ENCODE data around the gene FXR1.
A peak's percentile ranks its signal among the peaks of the same experiment; 100 is the strongest.
"Not testable (repeated sequence)": the region's sequence is repeated elsewhere in the genome, so short reads cannot be mapped to it uniquely, and the experiment has no call there.

Gene FXR1

DNA sequence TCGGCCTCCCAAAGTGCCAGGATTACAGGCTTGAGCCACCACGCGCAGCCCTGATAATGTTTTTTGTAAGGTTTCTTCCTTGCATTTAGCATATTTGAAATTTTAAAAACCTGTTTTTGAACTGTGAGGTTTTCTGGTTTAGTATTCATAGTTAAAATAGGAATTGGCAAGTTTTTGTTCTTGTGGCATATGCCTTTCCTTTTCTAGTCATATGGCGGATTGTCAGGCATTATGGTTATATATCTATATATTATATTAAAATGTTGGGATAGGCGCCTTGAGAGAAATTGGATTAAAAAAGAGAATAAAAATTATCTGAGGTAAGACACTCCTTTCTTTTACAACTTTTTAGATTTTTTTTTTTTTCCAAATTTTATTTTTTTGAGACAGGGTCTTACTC is 28.4 kb downstream of the FXR1 start:
- no peak for DNase-seq

DNA sequence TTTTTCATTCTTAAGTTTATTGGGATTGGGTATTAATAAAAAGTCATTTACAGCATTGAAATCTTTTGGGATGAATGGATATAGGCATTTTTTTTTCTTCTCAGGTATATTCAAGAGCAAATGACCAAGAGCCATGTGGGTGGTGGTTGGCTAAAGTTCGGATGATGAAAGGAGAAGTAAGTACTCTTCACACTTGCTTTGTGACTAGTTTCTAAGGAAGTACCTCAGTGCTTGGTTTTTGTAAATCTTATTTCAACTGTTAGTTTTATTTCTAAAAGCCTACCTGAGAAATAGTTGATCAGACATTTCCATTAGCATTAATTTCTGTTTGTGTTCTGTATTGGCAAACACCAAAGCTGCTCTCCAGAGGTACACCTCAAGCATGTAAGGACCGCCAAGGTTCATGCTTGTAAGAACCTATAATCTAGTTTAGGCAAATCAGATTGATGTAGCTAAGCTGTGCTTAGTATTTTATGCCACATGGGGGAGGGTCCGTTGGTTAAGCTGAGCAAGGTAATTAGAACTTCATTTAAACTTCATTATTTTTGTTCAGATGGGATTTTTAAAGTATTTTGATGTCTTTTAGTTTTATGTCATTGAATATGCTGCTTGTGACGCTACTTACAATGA is 35.4 kb downstream of the FXR1 start:
- DNase-seq = no peak

DNA sequence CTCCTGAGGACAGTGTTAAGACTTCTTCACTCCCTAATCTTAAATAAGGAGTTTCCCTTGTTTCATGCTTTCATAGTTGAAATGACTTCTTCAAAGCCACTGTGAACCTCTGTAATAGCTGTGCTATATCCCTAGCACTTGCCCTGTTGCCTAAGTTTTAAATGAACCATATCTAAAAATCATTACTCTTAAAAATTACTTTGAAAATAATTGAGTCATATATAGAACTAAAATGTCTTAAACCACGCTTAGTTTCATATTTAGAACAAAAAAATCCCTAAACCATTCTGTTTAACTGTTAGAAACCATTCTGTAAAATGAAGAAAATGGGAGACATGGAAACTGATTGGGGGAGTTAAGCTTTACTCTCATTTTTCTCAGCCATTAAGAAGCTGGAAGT is 47.2 kb downstream of the FXR1 start:
- DNase-seq = no peak

DNA sequence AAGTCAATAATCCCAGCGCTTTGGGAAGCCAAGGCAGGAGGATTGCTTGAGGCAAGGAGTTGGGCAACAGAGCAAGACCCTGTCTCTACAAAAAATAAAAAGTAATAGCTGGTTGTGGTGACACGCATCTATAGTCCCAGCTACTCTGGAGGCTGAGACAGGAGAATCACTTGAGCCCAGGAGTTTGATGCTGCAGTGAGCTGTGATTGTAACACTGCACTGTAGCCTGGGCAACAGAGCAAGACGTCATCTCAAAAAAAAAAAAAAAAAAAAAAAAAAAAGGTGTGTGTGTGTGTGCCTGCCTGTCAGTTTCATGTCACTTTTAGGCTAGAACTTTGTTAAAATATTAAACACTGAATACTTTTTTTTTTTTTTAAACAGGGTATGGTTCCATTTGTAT is 48.6 kb downstream of the FXR1 start:
- DNase-seq = no peak

DNA sequence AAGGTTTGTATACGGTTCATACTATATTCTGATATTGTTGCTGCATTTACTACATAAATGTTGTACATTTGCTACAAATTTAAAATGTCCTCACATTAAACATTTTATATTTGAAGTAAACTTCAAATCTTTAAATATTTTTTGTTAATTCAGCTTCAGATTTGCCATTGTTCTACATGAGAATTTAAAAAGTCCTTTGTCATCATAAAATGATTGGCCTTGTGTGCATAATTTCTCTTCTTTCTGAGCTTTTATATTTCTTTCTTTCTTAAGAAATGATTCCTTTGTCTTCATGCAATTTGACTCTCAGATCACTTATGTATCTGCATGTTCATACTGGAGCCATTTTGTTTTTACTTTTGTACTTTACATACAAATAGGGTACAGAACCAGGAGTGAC is 49.1 kb downstream of the FXR1 start:
- DNase-seq = no peak

DNA sequence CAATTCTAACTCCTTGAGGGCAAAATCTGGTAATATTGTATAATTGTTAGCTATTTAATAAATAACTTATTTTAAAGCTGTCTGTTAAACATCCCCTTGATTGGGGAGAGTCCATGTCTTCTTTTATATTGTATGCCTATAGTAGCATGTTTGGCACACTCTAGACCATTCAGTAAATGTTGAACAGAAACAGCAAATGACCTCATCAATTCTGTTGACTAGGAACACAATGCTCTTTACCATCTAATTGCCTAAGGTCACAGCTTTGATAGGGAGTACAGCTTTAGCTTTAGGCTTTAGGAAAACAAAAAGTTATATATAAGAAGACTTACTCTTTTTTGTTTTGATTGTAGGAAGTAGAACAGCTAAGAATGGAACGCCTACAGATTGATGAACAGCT is 50.1 kb downstream of the FXR1 start:
- no peak for DNase-seq

DNA sequence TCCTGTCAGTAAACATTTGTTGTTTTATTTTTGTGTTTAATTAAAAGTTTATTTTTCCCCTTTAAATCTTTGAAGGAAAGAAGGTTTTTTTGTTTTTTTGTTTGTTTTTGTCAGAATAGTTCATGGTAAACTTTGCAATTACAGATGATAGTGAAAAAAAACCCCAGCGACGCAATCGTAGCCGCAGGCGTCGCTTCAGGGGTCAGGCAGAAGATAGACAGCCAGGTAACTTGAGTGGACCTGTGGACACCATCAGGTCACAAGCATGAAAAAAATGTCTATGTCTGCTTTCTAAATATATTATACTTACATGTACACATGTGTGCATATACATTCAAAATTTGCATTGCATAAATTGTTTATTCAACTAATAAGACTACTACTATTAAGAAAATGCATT is 58.5 kb downstream of the FXR1 start:
- DNase-seq = no peak

DNA sequence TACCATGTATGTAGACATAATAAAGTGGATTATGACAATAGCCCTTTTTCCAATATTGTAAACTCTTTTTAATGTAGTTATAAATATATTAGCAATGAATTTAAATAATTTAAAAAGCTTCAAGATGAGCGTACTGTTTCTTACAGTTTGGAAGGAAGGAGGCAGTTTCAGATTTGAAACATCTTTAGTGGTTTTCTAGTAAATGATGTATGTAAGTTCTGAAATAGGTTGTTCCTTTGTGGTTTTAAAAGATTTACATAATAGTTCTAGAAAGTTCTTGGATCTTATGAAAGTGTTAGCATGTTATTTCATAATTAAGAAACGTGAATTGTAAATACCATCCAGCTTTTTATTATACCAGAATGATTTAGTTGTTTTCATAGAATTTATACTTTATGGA is 61.1 kb downstream of the FXR1 start:
- DNase-seq = no peak

DNA sequence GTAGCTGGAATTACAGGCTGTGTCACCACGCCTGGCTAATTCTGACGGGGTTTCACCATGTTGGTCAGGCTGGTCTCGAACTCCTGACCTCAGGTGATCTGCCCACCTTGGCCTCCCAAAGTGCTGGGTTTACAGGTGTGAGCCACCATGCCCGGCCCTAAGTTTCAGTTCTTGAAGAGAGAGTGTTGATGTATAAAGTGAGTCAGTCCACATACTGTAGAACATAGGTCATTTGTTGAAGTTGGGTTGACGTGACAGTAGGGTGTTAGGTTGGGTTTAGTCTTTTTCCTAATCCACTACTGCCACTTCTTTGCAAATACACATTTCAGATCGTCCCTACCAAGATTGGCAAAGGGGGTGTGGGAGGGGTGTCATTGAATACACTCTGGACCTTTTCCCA is 61.8 kb downstream of the FXR1 start:
- no peak for DNase-seq

DNA sequence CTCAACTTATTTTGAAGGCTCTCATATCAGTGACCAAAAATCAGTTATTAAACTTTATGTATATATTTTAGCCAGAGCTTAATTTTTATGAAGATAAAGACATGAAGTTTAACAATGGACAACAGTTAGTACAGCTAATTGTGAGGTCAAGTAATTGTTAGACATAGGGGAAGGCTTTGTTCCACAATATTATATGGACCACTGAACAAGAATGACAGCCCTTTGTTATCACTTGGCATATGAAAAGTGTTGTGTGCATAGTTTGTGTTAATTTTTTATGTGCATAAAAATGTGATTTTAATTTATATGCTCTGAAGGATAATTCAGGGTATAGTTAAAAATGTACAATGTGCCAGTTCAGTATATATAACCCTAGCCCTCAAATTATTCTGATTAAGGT is 65.0 kb downstream of the FXR1 start:
- DNase-seq = no peak

DNA sequence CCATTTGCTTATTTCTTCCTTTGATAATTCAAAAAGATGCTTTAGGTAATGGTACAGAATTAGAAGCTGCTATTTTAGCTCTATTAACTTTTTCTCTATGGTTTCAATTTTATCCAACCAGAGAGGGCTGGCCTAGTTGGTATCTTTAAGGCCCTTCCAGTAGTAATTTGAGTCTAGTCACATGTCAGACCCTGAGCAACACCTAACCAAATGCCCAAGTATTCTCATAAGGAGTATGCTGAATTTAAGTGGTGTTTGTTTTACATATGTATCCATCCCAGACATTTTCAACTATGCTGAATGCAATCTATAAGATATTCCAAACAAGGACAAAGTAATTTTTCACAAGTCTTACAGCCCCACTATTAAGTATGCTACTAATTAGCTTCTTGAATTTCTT is 67.5 kb downstream of the FXR1 start:
- no peak for DNase-seq

DNA sequence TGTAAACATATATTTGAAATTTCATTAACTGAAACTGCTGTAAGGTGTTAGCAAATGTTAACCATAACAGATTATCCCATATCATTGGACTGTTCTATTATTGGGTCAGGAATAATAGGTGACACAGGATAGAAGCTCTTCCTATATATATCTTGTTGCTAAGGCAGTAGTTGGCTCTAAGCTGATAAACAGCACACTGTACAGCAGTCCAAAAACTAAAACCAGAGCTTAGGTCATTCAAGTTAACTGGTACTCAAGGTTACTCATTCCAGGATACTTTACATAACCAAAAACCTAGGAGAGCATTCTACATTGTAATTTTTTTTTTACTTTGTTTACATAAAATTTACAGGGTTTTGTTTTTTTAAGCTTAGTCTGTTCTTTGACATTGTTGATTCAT is 68.1 kb downstream of the FXR1 start:
- DNase-seq = no peak

DNA sequence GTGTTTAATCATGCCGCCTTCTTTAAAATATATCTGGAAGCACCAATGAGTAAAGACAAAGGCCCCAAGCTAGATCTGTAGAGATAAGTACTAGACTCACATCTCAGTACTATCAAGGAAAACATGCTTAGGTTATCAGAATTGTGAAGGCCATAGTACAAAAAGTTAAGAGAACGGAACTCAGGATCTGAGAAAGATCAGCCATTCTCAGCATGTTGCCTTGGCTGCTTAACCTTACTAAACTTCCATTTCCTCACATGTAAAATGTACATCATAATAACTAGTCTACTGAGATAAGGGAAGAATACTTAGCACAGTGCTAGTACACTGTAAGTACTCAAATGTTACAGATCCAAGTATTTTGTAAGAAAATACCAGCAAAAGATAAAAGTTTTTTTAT is 69.4 kb downstream of the FXR1 start:
- no peak for DNase-seq

DNA sequence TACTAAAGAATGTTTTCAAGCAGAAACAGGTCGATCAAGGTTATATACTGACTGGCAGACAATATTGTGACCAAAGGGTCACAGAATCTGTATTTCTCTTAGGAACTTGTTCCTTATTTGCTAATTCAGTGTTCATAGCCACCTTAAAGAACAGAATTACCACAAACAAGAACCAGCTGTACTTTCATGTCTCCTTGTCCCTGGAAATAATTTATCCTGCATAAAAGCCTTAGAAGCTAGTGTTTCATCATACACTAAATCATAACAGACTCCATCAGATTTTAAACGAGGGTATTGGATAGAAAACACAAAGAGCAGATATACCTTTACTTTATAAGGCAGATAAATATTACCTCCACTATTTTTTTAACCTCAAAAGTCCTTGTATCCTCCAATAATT is 70.7 kb downstream of the FXR1 start:
- DNase-seq = no peak

DNA sequence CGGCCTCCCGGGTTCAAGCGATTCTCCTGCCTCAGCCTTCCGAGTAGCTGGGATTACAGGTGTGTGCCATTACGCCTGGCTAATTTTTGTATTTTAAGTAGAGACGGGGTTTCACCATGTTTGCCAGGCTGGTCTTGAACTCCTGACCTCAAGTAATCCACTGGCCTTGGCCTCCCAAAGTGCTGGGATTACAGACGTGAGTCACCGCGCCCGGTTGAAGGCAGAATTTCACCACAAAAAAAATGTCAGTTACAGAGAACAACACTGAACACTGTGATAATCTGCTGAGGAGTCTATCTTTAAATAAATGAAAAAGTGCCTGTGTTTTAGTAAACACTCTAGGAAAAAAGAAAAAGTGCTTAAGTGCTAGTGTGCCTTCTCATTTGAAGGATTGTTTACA is 73.9 kb downstream of the FXR1 start:
- DNase-seq = not testable (repeated sequence)

DNA sequence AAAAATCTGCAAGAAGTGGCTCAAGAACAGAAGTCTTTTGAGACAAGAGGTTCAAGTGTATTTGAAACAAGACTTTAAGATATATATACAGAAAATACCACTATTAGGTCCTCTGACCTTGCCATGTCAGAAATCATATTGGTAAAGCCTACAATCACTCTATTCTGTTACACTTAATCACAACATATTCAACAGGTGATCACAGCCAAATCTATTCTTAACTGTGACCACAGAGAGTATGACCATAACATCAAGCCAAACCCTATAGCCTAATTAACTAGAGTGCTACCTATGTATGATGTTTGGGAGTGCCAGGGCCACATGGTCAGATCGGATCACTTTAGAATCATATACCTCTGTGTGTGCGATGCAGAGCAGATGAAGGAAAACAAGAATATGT is 74.9 kb downstream of the FXR1 start:
- DNase-seq = no peak

DNA sequence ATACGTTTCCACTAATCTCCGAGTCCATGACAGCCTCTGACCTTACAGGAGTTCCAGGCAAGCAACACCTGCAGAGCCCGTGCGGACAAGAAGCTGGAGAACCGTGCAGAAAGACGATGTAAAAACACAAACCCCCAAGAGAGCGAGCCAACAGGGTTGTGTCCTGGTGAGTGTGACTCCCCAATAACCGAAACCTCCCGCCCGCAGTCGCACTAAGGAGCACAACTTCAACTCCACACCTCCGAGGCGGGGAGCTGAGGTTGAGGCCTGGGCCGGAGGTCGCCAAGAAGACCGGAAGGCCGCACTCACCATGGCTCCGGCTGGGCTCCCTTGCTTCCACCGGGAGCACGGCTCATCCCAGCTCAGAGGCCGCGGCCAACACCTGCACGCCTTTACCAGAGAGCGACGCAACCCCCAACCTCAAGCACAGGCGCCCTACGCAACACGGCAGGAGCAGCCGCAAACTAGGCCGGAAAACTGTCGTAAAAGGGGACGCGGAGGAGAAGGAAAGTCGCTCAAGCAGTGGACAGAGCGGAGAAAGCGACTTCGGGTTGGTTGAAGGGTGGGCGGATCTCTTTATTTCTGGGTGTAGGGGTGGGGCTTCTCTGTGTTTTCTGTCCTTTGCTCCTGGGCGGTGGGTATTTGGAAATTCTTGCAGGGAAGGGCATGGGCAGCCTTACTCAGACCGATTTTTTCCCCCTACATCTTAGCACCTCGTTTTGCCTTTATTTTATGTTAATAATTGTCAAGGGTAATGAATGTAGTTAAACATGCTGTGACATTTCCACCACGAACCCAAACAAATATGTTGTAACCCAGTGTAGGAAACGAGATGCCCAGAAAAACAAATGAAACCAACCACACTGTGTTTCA is 77.1 kb downstream of the FXR1 start, which contains the start of gene DNAJC19:
DNAJC19 (minus strand) TSS at position 446 of the 873 bp plus-strand sequence; CDS start at position 312, 134 bp downstream.
- peak; percentile 94 for DNase-seq

DNA sequence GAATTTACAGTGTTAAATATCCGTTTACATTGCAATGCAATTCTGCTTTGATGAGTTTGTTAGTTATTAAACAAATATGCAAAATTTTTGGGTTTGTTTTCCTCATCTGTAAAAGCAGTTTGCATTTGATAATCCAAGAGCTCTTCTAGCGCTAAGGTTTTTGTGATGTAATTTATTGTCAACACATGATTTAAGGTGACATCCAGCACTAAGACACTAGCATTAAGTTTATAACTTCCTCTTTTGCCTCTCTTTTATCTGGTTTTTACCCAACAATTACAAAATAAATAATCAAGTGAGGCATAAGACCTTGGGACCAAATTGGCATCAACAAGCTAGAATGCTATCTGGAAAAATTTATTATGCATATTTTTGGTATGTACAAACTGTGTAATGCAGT is 78.0 kb downstream of the FXR1 start:
- no peak for DNase-seq

DNA sequence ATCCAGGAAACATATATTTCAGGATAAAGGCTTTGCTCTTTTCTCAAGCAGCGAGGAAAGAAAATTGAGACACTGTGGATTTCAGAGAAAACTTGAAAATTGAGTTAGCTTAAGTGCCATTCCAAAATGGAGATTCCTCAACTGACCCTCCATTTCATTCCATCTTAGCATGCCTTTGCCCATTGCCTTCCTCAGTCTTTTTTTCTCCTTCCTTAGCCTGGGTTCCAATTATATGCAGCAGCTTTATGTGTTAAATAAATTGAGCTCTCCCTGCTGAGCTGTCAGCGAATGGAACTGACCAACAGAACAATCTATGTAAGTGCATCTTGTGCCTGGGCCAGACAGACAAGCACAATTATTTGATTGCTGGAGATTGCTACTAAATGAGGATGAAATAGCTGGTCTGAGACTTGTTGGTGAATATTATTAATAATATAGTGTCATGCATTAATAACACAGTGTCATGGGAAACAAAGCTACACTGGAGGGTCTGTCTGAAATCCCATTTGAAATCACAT is 84.0 kb downstream of the FXR1 start:
- no peak for DNase-seq

DNA sequence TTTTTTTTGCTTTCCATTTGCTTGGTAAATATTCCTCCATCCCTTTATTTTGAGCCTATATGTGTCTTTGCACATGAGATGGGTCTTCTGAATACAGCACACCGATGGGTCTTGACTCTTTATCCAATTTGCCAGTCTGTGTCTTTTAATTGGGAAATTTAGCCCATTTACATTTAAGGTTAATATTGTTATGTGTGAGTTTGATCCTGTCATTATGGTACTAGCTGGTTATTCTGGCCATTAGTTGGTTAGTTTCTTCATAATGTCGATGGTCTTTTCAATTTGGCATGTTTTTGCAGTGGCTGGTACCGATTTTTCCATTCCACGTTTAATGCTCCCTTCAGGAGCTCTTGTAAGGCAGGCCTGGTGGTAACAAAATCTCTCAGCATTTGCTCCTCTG is 89.9 kb downstream of the FXR1 start:
- not testable (repeated sequence) for DNase-seq

DNA sequence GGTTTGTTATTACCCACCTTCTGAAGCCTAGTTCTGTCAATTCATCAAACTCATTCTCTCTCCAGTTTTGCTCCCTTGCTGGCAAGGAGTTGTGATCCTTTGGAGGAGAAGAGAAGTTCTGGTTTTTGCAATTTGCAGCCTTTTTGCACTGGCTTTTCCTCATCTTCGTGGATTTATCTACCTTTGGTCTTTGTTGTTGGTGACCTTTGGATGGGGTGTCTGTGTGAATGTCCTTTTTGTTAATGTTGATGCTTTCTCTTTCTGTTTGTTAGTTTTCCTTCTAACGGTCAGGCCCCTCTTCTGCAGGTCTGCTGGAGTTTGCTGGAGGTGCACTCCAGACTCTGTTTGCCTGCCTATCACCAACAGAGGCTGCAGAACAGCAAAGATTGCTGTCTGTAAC is 91.0 kb downstream of the FXR1 start:
- DNase-seq = not testable (repeated sequence)

DNA sequence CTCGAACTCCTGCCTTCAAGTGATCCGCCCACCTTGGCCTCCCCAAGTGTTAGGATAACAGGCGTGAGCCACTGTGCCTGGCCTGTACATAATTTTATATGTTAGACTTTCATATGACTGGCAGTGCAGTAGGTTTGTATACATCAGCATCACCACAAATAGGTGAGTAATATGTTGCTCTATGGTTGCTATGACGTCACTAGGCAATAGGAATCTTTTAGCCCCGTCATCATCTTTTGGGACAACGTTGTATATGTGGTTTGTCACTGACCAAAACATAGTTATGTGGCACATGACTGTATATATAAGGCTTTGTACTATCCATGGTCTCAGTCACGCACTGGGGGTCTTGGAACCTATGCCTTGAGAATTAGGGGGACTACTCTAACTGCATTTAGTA is 94.1 kb downstream of the FXR1 start:
- DNase-seq = no peak

DNA sequence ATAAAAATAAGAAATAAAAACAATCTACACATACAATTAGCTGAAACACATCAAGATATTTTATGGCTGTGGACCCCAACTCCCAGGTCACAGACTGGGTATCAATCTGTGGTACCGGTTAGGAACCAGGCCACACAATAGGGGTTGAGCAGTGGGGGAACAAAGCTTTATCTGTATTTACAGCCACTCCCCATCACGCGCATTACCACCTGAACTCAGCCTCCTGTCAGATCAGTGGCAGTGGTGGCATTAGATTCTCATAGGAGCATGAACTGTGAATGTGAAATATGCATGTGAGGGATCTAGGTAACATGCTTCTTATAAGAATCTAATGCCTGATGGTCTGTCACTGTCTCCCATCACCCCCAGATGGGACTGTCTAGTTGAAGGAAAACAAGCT is 94.8 kb downstream of the FXR1 start:
- no peak for DNase-seq

DNA sequence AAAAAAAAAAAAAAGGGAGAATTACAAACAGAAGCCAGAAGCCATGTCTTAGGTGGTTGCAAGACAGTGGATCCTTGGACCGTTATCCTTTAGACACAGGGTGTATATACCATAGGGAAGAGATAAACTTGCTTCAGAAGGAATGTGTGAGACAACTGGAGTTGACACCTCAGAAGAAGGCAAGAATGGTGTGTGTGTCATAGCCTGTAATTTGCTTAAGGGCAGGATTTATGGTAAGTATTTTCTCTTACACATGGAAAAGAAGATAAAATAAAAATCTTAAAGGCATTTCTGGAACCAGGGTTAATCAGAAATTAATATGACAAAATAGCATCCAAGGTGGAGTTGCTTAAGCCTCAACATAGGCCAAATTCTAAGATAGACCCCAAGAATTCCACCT is 96.3 kb downstream of the FXR1 start:
- DNase-seq = no peak
